Right kidney (tissue), 1 donor: ENCODE results near the gene PIK3R2.
"Not testable (repeated sequence)": the region's sequence is repeated elsewhere in the genome, so short reads cannot be mapped to it uniquely, and the experiment has no call there.

Source experiments
- DNase-seq: peaks from one replicate; pipeline ENCODE4 v3.0.0-alpha.2; 2016

Gene PIK3R2

DNA sequence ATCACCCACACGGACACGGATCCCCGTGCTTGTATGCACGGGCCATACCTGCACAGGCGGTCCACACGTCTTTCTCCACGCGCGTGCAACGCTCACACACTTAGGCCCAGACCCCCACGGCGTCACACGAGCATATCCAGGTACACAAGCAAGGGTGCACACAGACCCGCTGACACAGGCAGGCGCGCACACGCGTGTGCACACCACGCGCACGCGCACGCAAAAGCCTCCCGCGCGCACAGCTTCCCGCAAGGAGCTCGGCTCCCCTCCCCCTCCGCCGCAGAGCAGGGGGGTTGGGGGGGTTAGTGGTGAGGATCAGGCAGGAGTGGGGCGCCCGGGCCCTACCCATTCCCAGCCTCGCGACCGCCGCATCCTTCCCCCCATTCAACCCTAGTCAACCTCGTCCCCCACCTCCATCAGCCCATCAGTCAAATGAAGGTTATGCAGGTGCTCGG lies 50.5 kb downstream of the PIK3R2 start:
- no peak for DNase-seq

DNA sequence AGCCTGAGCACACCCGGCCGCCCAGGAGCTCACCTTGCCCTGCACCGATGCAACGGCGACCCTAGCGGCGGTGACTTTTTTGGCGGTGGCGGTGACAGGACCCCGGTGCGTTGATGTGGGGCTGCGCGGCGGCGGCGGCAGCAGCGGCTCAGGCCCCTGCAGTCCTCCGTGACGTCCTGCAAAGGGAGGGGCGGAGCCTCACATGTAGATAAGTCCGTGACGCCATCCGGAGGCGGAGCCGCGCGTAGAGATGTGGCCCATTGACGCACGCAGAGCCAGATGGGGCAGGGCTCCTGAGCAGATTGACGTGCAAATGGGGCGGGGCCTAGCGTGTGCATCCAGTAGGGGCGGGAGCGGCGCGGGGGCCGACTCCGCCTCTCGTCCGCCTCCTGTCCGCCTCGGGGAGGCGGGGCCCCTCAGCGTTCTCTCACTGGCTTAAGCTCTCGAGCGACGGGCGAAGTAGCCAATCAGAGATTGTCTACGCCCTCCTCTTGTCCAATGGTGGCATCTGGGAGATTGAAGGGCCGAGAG lies 51.0 kb downstream of the PIK3R2 start, which contains the start of gene RAB3A:
Gene RAB3A, minus strand, starts transcription at position 180 of the 531 bp plus-strand sequence. CDS start 1,302 bp downstream, outside the sequence.
- DNase-seq, result peak; percentile 95

DNA sequence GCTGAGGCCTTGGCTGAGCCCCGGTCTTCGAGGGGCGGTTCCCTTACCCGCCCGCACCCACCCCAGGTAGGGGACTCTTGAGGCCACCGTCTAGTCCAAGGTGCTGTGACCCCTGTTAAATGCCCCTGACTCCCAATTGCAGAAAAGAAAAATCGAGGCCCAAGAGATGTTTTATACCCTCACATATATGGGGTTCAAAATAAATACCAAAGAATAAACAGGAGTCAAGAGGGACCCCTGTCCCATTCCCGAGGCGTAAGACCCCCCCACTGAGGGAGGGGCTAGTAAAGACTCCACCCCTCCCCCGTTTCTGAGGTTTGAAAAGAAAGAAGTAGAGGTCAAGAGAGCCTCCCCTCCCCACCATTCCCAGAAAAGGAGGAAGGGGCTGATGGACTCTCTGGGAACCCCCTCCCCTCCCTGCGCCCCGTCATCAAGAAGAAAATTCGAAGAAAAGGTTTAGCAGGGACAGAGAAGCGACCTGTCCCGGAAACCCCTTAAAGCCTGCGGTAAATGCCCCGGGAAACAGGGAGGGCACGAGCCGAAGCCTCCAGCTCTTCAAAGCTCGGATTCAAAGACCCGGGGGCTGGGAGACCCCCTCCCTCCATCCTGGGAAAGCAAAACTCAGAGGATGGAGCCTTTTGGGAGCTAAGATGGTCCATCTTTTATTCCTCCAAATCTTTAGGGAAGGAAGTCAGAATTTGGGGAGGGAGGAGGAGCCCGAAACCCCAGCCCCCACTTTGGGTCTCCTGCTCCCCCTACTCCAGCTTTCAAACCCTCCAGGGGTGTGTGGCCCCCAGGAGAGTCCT lies 51.6 kb downstream of the PIK3R2 start:
- DNase-seq, result peak; percentile 96

DNA sequence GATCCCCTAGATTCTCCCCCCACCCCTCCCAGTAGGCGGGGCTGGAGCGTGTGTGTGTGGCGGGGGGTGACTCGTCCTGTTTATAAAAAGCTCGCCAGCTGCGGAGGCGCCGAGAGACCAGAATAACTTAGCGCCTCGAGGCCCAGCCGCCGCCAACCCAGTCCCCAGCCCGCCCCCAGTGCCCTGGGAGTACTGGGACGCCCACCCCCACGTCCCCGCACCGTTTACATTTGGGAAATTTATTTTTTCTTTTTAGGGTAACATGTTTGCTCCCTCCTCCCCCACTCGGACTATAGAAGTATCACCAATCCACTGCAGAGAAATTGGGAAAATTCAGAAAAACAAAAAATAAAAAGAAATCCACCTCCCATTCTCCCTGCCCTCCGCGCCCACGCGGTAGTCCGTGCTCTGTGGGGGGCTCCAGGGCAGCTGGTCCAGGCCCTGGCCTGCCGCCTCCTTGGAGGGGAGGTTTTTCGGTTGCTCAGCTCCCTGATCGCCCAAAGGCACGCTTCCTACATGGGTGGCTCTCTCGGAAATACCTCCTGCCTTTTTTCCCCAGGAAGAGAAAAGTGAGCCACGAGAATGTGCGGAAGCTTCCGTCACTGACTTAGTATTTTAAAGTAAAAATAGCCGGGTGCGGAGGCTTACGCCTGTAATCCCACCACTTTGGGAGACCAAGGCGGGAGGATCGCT lies 52.4 kb downstream of the PIK3R2 start:
- peak; percentile 64 for DNase-seq

DNA sequence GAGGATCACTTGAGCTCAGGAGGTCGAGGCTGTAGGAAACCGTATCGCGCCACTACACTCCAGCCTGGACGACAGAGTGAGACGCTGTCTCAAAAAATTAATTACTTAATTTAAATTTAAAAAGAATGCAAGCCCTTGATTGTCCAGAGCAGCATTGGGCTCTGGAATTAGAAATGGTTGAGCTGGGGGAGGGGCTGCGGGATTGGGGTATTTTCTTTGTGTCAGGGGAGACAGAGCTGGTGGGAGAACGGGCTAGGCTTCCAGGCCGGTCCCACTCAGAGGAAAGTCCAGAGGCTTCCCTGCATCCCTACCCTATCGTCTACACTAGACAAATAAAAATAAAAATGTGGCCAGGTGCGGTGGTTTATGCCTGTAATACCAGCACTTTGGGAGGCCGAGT lies 53.1 kb downstream of the PIK3R2 start:
- DNase-seq, result no peak

DNA sequence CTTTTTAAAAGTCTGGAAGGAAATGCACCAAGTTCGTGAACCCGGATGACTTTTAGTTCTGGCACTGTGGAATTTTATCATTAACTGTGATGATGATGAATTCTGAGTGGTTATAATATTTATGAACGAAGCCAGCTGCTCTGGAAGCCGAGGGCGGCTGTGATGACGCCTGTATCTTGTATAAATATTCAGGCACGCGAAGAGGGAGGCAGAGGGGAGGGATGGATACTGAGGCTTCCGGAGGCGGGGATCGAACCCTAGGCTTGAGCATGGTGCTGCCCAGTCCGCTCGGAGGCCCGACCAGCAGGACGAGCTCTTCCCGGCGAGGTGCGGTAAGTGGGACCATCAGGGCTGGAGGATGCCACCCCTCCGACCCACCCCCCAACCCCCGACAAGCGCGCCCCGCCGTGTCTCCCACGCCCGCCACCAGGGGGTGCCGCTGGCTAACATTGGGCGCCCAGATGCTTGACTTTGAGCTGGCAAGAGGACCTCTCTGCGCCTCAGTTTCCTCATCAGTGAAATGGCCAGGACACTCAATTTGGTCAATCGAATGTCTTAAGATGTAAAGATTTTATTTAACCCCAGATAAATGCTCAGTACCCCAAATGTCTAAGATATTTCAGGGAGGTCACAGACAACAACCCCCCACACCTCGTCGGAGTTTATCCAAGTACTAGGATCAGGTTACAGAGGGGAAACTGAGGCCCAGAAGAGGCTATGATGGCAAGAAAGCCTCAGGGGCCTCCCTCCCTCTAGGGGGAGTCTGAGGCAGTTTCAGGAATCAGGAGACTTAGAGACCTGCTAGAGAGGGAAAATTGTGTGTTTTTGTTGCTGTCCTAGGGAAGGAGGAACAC lies 55.4 kb downstream of the PIK3R2 start:
- DNase-seq, result no peak

DNA sequence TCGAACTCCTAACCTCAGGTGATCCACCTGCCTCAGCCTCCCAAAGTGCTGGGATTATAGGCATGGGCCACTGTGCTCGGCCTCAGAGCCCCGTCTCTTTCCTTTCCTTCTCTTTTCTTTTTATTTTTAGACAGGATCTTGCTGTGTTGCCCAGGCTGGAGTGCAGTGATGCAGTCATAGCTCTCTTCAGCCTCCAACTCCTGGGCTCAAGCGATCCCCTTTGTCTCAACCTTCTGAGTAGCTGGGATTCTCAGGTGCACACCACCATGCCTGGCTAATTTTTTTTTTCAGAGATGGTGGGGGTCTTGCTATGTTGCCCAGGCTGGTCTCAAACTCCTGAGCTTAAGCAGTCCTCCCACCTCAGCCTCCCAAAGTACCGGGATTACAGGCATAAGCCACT lies 56.9 kb downstream of the PIK3R2 start:
- DNase-seq, result not testable (repeated sequence)

DNA sequence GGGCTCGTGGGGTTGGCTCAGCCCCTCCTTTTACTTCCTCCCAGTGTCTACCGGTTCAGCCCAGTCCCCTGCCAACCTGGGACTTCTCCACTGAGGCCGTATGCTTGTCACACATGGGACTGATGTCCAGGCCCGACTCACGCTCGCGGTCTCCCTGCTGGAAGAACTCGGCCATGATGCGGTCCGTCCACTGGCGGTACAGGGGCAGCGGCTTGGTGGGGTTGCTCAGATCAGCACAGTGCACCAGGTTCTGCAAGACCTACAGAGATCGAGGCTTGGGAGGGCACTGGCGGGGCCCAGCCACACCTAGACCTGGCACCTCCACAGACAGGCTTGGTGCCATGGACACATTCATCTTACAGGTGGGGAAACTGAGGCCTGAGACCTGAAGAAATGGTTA lies 58.7 kb downstream of the PIK3R2 start:
- DNase-seq, result no peak

DNA sequence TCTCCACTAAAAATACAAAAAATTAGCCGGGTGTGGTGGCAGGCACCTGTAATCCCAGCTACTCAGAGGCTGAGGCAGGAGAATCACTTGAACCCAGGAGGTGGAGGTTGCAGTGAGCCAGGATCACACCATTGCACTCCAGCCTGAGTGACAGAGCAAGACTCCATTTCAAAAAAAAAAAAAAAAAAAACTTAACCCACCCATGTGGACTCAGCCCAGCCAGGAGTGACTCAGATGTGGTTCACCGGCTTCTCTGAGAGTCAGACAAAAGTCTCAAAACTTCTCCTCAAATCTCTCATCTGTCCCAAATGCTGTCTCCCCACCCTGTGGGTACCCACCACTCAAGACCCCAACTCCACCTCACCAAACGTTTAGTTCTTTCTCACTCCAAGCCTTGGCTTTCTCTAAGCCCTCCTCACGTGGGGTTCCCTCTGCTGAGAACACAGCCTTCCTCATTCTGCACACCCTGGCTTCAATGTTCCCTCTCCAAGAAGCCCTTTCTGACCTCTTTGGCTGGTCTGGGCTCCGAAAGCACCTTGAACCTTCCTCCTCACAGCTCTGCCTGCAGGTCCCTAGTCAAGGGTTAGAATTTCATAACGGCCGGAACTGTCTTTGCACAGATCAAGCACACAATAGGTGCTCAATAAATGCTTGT lies 61.9 kb downstream of the PIK3R2 start:
- DNase-seq, result no peak

DNA sequence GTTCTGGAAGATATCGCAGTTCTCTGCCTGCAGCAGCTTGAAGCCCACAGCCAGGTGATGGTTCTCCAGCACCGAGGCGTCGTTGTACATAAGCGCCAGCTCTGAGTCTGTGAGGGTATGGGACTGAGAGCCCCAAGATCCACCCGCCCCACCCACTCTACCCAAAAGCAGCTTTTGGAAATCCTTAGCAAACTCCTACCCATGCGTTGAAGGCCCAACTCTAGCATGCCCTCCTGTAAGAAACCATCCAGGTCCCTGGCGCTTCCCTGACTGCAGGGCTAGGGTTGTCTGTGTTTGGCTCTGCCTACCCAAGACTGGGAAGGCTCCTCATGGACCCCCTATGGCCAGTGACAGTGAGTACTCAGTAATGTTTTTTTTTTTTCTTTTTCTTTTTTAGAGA lies 63.8 kb downstream of the PIK3R2 start:
- DNase-seq, result no peak

DNA sequence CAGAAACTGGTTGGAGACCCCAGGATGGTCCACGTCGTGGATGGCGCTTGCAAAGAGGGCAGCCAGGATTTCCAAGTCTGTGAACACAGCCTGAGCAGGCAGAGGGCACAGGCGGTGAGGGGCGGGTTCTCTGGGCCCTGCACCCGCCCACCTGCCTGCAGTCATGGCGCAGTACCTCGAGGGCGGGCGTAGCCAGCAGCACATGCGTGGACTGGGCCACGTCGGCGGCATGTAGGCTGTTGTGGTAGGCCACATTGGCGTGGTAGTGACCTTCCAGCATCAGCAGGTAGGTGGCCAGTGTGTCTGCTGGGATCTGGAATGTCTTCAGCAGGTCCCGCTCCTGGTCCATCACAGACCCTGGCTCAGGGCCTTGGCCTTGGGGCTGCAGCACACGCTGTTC lies 65.2 kb downstream of the PIK3R2 start:
- no peak for DNase-seq

DNA sequence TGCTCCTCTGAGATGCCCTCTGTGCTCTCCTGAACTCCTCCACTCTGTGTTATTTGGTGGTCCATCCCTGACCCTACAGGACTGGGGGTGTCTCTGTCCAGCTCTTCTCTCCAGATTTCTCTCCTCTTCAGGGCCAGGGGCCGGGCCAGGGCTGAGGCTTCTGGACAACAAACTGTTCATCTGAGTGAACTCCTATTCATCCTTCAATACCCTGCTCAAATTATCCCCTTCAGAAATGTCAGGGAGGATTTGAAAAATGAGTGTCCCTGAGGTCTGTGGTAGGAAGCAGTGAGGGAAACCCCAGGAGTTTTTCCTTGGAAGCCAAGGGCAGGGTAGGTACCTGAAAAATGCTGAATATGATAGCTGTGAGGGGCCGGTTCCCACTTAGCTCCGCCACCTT lies 65.6 kb downstream of the PIK3R2 start:
- no peak for DNase-seq
